ENCODE data around the gene DCAF5. TPM values are rescaled to one million over a fixed set of nuclear protein-coding genes. Genes with fewer than 3 reads are reported as not detected.

The DCAF5 gene
- total RNA-seq, 2 donors from 2014 or later, result 25.3 to 67.4 TPM

- Histone ChIP-seq H3K9me3 (no peaks in the 10 kb centered on the region), H3K36me3 (no peaks in the 10 kb centered on the region), H3K27me3 (replicated peaks; ENCODE audit: insufficient read depth) (no peaks in the 10 kb centered on the region), H3K4me3 (no peak overlapping the region), H3K4me1 (replicated peaks) (peaks cover 5% of the 10 kb centered on the region), H3K27ac (no peak overlapping the region)
- no peak for TF ChIP-seq POLR2A (IDR thresholded peaks at IDR 0.05)
- no peak for TF ChIP-seq CTCF (IDR thresholded peaks at IDR 0.05)
- TF ChIP-seq POLR2AphosphoS5 (IDR thresholded peaks at IDR 0.05), result no peak
- 65% methylated on average over 4 of the region's 4 CpGs for WGBS
- intact Hi-C loops (cut with DNase I), result loop anchor here (10.0 kb wide), 2 partner anchors 112 to 222 kb away; no protein-coding TSS in a partner anchor
- DNase-seq (ENCODE audit: low spot score), result no peak
These were observed 20.3 kb downstream of the DCAF5 start for GRCh38 chr14:69132513-69133181.

- intact Hi-C loops (cut with DNase I), result loop anchor here (10.0 kb wide), 2 partner anchors 114 to 224 kb away; no protein-coding TSS in a partner anchor
- no peaks in the 10 kb centered on the region for H3K9me3 ChIP-seq
- H3K36me3 ChIP-seq, result no peaks in the 10 kb centered on the region
- no peaks in the 10 kb centered on the region for H3K27me3 ChIP-seq (replicated peaks; ENCODE audit: insufficient read depth)
- DNase-seq (ENCODE audit: low spot score), result no peak
- no peak overlapping the region for H3K27ac ChIP-seq
- TF ChIP-seq CTCF (IDR thresholded peaks at IDR 0.05) (no peak), POLR2AphosphoS5 (IDR thresholded peaks at IDR 0.05) (no peak), POLR2A (IDR thresholded peaks at IDR 0.05) (no peak)
- WGBS, result 96% methylated on average over 2 of the region's 2 CpGs
- H3K4me1 ChIP-seq (replicated peaks), result peaks cover 5% of the 10 kb centered on the region
- no peak overlapping the region for H3K4me3 ChIP-seq
These were observed 21.7 kb downstream of the DCAF5 start for GRCh38 chr14:69131176-69131575.

- Histone ChIP-seq H3K27me3 (replicated peaks; ENCODE audit: insufficient read depth) (no peaks in the 10 kb centered on the region), H3K4me1 (replicated peaks) (peaks cover 5% of the 10 kb centered on the region), H3K27ac (peak overlapping the region; percentile 60 to 65), H3K36me3 (no peaks in the 10 kb centered on the region), H3K4me3 (no peak overlapping the region), H3K9me3 (no peaks in the 10 kb centered on the region)
- peak; percentile 85 for DNase-seq (ENCODE audit: low spot score)
- intact Hi-C loops (cut with DNase I), result no loop called here
- TF ChIP-seq POLR2A (IDR thresholded peaks at IDR 0.05) (no peak), CTCF (IDR thresholded peaks at IDR 0.05) (peak; percentile 87 to 88 (median 88)), POLR2AphosphoS5 (IDR thresholded peaks at IDR 0.05) (peak; percentile 72)
- WGBS, result 9% methylated on average over 7 of the region's 7 CpGs
These were observed 23.5 kb downstream of the DCAF5 start for GRCh38 chr14:69129264-69129880.

- Histone ChIP-seq H3K27ac (no peak overlapping the region), H3K4me1 (replicated peaks) (no peaks in the 10 kb centered on the region), H3K4me3 (no peak overlapping the region), H3K27me3 (replicated peaks; ENCODE audit: insufficient read depth) (no peaks in the 10 kb centered on the region), H3K36me3 (no peaks in the 10 kb centered on the region), H3K9me3 (no peaks in the 10 kb centered on the region)
- intact Hi-C loops (cut with DNase I), result no loop called here
- DNase-seq (ENCODE audit: low spot score), result no peak
- TF ChIP-seq POLR2AphosphoS5 (IDR thresholded peaks at IDR 0.05), result no peak
- no peak for TF ChIP-seq CTCF (IDR thresholded peaks at IDR 0.05)
- TF ChIP-seq POLR2A (IDR thresholded peaks at IDR 0.05), result no peak
- WGBS, result 100% methylated on average over 1 of the region's 1 CpG
These were observed 34.6 kb downstream of the DCAF5 start for GRCh38 chr14:69118305-69118704.
